Fibroblast of the aortic adventitia (primary cell): ENCODE results near the gene TRAF3IP1. TPM values are rescaled to one million over a fixed set of nuclear protein-coding genes. Genes with fewer than 3 reads are reported as not detected.

Source experiments
- DNase-seq: peaks from one replicate; pipeline ENCODE4 v3.0.0-alpha.2; 2010; ENCODE audit warnings: low read depth
- H3K4me3 ChIP-seq: 2 replicates; pipeline ENCODE4 v1.5.1; 2011; ENCODE audit warnings: low read depth, mild to moderate bottlenecking, control low read depth, low read length, moderate library complexity
- CTCF ChIP-seq: IDR thresholded peaks from 2 replicates; pipeline ENCODE4 v1.5.1; 2011; ENCODE audit warnings: mild to moderate bottlenecking, low read length, control low read depth, inconsistent platforms; ENCODE audit not compliant: insufficient read depth
- total RNA-seq: library from RNA; depleted of rRNA; stranded (reverse); fragments of >200 nt; gene quantifications from 2 replicates; pipeline ENCODE4 v1.2.3, GENCODE V29; 2012; ENCODE audit warnings: low replicate concordance

The TRAF3IP1 gene
- total RNA-seq, 1 donor: 8.4 TPM

- no peak for TF ChIP-seq CTCF
- no peak for DNase-seq
These were observed 15.8 kb downstream of the TRAF3IP1 start for GRCh38 chr2:238336151-238336550.

GRCh38 chr2:238336793-238337444, 16.6 kb downstream of the TRAF3IP1 start:
- no peak for DNase-seq
- no peak overlapping the region for H3K4me3 ChIP-seq
- TF ChIP-seq CTCF: no peak

More at GRCh38 chr2:238336151-238336550, 15.8 kb downstream of the TRAF3IP1 start:
- no peak overlapping the region for H3K4me3 ChIP-seq

DNA sequence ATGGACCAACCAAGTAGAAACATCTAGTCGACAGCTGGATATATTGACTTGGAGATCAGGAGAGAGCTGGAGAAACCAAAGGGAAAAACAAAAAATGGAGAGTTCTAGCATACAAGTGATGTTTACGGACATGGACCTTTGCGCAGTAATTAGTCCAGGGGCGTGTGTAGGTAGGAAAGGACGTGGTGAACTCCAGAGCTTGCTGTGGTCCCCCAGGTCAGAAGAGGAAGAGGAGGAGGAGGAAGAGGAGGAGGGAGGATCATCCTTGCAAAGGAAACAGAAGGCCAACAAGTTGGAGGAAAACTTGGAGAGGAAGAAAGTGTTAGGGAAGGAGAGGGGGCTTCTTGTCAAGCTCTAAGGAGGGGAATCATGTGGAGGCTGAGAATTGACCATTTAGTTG, 17.5 kb downstream of the TRAF3IP1 start:
- TF ChIP-seq CTCF: no peak
- no peak for DNase-seq
- no peak overlapping the region for H3K4me3 ChIP-seq

GRCh38 chr2:238338710-238339394, 18.5 kb downstream of the TRAF3IP1 start:
- TF ChIP-seq CTCF: no peak
- no peak for DNase-seq
- no peak overlapping the region for H3K4me3 ChIP-seq

- no peak for DNase-seq
- no peak for TF ChIP-seq CTCF
- no peak overlapping the region for H3K4me3 ChIP-seq
These were observed 19.1 kb downstream of the TRAF3IP1 start for GRCh38 chr2:238339395-238339780.

DNA sequence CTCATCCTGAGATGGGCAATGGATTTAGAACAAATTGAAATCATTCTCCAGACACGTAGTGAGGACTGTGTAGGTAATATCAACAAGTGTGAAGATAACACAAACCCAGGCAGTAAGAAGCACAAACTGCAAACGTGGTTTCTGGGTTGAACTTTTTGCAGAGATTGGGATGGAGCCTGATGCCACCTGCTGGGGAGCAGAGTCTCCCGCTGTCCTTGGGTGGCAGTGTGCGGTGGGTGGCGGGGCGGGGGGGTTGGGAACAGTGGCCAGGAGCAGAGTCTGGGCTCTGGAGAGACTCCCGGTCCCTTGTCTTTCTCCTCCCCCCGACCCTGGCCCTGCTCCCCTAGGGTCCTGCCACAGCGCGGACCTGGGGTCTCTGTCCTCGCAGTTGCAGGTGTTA, 19.5 kb downstream of the TRAF3IP1 start:
- no peak overlapping the region for H3K4me3 ChIP-seq
- TF ChIP-seq CTCF: no peak
- no peak for DNase-seq
